ENCODE data around the gene SLC35F3.

GRCh38 chr1:233859446-233859845 is 45.0 kb upstream of the SLC35F3 start:
- no peak for TF ChIP-seq POLR2AphosphoS5 (IDR thresholded peaks at IDR 0.05)
- TF ChIP-seq CTCF (IDR thresholded peaks at IDR 0.05), result no peak
- no peak for TF ChIP-seq POLR2A (IDR thresholded peaks at IDR 0.05)
